Suprapubic skin (tissue), 4 donors: ENCODE measurements around the gene RNF32.

Source experiments
- CTCF ChIP-seq, 2 donors: fragments of 200-600 bp in 1 of 2; fragments of 450-650 bp in 1 of 2; sonication (generic) in 1 of 2; IDR thresholded peaks; one replicate each; pipeline ENCODE4 v1.5.1; 2016 to 2019; ENCODE audit warnings: antibody characterized with exemption in 2 of 2, mild to moderate bottlenecking in 1 of 2, moderate library complexity in 1 of 2
- POLR2A ChIP-seq, 2 donors: fragments of 450-650 bp; IDR thresholded peaks; one replicate each; pipeline ENCODE4 v1.6.1; 2017; ENCODE audit warnings: antibody characterized with exemption in 2 of 2, mild to moderate bottlenecking in 2 of 2, moderate library complexity in 2 of 2
- POLR2AphosphoS5 ChIP-seq, 3 donors: sonication (generic); formaldehyde crosslinking; IDR thresholded peaks; one replicate each; pipeline ENCODE4 v1.6.1; 2017; ENCODE audit warnings: antibody characterized with exemption in 3 of 3

DNA sequence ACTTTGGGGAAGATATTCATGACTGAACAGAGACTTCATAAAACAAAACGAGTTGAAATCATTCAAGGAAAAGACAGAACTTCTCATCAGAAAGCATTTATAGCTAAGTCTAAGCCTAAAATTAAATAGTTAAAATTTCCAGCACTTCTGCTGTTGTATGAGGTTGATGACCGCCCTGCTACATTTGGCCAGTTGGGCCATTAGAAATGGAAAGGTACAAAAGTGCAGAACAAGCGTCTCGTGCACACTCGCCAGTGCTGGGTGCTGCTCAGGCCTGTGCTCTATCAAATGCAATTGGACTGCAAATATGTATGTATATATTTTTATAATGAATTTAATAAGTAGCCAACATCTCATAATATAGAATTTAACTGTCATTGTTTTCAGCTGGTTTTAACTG, 34.4 kb upstream of the RNF32 start:
- TF ChIP-seq CTCF (IDR thresholded peaks at IDR 0.05) (no peak), POLR2A (IDR thresholded peaks at IDR 0.05) (no peak), POLR2AphosphoS5 (IDR thresholded peaks at IDR 0.05) (no peak)
